NCI-H345 treated with DMSO at 0.1 percent for 48 hours (cell line): ENCODE data around the gene PUS7L.

Experiments
- DNase-seq: peaks from one replicate; lab custom pipeline; 2025; ENCODE audit not compliant: unreplicated experiment; lab: John Stamatoyannopoulos, UW

PUS7L gene, protein sequence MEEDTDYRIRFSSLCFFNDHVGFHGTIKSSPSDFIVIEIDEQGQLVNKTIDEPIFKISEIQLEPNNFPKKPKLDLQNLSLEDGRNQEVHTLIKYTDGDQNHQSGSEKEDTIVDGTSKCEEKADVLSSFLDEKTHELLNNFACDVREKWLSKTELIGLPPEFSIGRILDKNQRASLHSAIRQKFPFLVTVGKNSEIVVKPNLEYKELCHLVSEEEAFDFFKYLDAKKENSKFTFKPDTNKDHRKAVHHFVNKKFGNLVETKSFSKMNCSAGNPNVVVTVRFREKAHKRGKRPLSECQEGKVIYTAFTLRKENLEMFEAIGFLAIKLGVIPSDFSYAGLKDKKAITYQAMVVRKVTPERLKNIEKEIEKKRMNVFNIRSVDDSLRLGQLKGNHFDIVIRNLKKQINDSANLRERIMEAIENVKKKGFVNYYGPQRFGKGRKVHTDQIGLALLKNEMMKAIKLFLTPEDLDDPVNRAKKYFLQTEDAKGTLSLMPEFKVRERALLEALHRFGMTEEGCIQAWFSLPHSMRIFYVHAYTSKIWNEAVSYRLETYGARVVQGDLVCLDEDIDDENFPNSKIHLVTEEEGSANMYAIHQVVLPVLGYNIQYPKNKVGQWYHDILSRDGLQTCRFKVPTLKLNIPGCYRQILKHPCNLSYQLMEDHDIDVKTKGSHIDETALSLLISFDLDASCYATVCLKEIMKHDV

DNA sequence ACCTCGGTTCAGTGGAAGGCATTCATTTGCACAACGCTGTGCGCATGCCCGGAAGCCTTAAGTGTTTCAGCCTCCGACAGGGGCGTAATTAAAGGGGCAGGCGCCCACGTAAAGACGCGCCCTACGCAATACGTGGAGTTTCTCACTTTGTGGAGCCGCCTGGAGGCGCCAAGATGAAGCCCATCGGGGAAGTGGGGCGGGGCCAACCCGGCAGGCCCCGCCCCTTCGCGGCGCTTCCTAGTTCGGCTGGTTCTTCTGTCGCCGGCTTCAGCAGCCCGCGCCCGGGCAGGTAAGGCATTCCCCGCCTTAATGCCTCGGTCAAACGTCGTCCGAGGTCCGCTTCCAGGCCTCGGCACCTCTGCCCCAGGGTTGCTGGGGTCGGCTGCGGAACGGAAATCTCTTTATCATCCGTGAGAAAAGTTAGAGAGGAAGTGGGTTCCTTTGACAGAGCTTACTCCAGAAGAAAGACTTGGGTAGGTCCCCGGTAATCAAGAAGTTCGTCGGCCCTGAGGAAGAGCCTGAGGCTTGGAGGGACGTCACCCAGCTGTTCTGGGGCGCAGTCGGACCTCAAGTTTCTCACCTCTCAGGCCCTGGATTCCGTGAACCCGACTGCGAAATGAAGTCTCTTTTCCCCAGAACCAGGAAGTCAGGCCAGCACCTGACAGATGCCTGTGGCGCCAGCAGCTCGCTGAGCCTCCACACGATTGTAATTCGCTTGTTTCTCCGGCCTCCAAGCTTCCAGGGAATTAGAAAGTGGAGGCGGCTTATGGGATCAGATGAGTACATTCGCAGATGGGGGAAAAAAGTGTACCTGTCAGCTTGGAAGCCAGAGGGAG lies at the start of gene PUS7L, which contains the start of gene IRAK4:
Gene PUS7L, minus strand, starts transcription at position 63 of the 836 bp plus-strand sequence. CDS start 3,545 bp downstream, outside the sequence.
Gene IRAK4, plus strand, starts transcription at position 224 of the 836 bp plus-strand sequence. CDS start 9,161 bp downstream, outside the sequence.
- DNase-seq, result peak; percentile 9

DNA sequence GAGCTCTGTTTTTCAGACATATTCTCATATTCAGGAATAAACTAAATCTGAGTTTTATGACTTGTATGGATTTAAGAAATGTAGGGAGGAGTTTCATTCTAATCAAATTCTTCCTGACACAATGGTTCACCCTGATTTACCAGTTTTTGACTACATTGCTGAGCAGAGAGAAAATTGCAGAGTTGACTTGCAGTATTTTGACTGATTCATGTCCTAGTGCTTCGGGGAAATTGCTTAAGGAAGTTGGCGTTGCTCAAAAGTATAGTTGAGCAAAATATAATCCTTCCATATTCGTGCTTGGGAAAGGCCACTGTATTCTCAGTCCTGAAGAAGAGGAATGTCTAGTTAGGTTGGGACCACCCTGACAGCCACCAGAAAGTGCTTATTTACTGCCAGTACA lies 48.8 kb upstream of the PUS7L start:
- no peak for DNase-seq

DNA sequence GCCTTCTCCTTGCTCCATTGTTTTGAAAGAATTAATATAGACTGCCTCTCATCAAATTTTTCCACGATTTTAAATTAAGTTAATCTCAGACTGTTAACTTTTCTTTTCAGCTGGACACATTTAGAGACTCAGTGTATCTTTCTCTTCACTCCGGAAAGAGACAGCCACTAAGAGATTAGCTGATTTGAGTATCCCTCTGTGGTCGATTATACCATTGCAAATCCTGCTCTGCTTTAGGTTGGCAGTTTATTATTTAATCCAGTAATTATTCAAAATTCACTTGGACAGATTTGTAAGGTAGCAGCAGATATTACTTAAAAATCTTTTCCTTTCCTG lies 48.1 kb upstream of the PUS7L start:
- DNase-seq, result no peak

DNA sequence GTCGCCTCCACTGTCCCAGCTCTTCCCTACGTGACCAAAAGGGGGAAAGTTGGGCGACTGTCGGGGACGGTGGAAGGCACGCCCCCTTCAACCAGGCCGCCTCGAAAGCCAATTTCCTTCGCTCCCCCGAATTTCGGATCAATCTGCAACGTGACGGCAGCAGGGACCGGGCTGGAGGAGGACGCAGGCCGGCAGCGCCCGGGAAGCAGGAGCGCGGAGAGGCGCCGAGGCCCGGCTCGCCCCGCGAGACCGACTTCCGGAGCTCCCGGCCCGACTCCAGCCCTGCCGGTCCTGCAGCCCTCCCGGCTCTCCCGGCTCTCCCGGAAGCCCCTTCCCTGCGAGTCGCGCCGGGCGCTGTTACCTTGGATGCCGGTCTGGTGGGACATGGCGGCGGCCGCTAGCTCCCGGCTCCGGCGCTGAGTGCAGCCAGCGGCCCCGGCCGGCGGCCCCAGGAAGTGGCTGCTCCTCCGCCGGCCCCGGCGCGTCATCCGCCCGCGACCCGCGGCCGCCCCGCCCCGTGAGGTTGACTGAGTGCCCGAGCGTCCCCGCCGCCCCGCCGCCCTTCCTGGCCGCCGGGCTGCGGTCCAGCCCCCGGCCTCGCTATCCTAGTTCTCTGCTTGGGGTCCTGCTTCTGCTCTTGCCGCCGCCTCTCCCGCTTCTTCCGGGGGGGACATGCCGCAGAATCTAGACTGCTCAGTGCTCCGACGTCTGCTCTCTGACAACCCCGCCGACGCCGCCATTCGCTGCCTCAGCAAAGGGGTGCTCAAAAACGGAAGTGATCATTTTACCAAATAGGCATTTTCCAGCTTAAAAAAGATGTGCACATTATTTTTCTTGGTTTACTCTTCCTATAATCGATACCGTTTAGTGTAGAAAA lies 47.5 kb upstream of the PUS7L start, which contains the start of gene TWF1:
Gene TWF1, minus strand, starts transcription at position 458 of the 877 bp plus-strand sequence. Its CDS starts 72 bp downstream, at position 386.
- DNase-seq, result peak; percentile 8

DNA sequence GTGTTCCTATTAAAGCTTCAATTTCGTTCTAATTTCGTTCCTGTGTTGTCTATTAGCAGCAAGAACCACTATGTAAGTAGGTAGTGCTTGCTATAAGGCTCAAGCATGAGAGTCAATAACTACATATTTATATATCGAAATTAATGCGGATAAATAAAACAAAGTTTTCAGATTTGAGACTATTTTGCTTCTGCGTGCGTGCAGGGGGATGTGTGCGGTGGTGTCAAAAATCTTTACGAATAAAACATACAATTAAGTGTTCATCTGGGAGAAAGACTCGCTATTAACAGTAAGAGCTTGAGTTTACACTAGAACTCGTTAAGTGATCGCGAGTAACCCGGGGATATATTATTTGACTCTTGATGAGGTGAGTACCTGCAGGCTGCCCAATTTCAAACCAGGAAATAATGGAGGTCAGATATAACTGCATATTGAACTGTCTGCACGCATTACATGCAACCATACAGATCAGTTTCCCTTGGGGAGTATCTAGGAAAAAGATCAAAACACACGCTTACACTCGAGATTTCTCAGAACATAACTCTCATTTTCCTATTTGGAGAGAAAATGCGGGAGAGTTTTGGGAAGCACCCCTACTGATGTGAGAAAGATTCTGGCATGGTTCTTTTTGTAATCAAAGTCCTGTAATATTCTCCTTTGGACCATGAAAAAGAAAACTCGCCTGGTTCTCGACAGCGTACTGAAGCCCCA lies 46.7 kb upstream of the PUS7L start:
- no peak for DNase-seq

DNA sequence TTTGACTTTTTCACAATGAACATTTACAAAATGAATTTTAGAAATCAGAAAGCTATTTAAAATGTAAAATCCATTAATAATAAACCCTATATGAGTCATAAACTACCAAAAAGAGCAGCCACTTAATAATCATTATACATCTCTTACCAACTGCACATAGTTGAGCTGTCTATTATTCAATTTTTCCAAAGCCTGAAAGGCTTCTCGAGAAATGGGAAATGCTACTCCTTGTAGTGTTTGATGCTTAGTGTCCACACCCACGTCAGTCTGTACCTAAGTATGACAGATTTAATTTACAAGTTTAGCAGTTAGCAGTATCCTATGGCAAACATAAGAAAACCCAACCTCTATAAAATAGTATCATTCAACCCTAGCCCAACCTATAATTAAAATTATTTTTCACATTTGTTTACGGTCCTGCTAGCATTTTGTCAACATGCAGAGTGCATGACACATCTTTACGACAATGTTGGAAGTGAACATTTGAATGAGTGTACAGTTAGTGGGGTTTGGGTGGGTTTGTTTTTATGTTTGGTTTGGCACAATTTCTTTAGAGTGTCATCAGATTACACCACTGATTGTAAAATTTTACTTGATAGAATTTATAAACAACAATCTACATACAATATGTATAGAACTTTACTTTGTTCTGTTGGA lies 39.1 kb upstream of the PUS7L start:
- DNase-seq, result no peak

DNA sequence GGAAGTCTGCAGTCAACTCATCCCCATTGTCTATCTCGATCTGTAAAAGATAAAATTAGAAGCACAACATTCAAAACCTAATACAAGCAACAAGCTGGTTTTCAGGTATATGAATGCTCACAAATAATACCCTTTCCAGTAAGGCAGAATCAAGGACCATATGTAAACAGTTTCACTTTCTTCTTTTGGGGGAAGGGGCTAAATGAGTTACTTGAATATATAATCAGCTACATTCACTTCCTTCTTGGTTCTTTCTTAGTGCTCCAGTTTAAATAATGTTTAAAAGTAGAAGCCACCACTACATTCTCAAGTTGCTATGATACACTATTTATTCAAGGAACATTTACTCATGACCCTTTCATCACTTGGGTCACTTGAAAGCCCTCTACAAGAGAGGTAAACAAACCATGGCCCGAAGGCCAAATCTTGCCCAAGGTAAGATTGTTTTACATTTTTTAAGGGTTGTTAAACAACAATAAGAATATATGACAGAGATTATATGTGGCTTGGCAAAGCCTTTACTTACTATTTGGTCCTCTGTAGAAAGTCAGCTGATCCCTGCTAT lies 37.2 kb upstream of the PUS7L start:
- no peak for DNase-seq

DNA sequence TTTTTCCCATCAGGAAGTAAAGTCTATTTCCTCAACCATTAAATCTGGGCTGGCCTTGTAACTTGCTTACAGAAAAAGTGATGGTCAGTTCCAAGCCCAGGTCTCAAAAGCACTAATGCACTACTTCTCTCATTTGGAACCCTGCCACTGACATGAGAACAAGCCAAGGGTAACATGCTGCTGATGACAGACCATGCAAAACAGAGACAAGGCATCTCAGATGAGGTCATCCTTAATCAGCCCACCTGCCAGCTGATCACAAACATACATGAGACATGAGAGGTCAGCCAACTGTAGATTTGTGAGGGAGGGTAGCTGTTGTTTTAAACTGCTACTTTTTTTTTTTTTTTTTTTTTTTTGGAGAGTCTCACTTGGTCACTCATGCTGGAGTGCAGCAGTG lies 31.4 kb upstream of the PUS7L start:
- no peak for DNase-seq

DNA sequence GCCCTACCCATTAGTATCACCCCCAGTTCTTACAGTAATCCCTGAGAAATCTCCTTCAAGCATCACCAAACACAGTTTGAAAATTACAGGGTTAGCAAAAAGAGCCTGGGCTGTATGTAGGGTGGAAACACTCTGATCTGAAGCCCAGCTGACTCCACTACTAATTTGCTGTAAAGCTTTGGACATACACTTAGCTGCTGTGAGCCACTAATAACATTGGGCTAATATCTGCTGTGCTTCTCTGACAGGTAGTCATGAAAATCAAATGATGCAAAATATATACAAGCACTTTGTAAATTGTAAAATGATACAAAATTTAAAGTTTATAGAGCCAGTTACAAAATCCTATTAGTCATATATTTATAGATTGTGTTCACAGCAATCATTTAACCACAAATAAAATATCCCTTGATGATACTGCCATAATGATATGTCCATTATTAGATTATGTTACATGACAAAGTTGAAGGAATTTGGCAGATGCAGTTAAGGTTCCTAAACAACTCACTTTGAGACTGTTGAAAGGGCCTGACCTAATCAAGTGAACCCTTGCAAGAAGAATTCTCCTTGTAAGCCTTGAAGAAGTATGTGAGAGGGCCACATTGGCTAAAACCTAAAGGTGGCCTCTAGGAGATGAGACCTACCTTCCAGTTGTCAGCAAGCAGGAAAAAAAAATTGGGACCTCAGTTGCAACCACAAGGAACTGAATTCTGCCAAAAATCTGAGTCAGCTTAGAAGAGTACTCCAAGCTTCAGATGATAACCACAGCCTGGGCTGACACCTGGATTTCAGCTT lies 28.5 kb upstream of the PUS7L start:
- no peak for DNase-seq

DNA sequence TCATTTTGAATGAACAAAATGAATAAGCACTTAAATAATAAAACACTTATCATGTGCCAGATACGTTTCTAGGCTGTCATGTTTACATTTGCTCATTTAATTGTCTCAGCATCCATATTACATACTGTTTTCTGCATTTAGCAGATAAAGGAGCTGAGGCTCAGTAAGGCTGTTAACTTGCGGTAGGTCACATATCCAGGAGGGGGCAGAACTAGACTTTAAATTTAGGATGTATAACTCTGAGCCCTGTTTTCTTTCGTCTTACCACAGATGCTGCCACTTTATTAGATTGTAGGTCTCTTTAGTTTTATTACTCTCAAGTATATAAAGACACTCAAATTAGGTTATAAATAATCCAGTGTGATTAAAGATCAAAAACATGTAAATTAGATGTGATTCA lies 17.9 kb upstream of the PUS7L start:
- no peak for DNase-seq

DNA sequence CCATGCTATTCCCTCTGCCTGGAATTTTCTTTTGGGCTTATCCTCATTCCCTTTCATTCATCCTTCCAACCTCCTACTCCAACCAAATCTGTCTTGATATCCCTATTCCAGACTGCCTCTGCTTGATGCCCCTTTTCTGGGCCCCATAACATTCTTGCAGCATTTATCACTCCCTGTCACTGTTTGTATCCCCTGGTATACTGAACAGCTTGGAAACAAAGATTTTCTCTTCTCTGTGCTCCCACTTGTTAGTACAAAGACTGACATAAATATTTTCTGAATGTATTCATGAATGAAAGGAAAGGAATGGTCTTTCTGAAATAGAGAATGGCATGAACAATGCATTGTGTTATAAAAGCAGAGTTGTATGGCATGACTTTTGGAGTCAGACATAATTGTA lies 7.7 kb upstream of the PUS7L start:
- no peak for DNase-seq

DNA sequence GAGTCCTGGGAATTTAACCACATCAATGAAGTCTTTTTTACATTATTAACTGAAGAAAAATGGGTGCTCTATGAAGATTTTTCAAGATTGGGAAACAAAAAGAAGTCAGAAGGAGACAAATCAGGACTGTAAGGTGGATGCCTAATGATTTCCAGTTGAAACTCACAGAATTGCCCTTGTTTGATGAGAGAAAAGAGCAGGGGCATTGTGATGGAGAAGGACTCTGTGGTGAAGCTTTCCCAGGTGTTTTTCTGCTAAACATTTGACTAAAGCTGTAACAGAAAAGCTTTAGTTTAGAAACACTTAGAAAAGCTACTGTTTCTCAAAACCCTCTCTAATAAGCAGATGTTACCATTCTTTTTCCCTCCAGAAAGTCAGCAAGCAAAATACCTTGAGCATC lies 5.9 kb upstream of the PUS7L start:
- no peak for DNase-seq

DNA sequence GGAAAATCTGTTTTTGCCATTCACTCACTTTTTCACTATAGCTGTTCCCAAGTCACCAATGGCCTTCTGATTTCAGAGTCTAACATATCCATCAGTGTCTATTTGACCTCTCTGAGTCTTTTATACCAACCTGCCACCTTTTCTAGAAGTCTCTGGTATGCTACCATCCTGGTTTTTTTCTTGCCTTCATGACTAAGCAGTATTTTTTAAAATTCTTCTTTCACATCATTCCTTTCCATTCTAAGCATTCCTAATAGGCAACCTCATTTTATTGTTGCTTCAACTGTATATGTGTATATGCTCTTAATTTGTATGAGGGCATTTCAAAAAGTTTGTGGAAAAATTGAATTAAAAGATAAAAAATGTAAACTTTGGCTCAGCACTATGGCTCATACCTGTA lies 5.2 kb upstream of the PUS7L start:
- DNase-seq, result no peak

DNA sequence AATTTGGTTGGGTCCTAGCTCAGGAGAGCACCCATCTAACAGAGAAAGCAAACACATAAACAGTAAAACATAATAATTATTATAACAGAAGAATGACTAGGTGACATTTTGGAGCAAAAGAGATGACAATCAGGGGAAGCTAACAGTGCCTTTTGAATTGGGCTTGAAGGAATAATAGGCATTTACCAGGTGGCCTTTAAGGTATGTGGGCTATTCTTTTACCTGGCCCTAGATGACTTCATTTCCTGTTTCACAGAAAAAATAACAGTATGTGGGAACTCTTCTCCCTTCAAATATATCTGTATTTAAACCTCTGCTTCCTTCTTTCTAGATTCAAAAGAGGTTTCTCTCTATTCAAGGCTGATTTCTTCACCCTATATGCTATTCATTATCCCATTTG lies 4.0 kb upstream of the PUS7L start:
- no peak for DNase-seq

DNA sequence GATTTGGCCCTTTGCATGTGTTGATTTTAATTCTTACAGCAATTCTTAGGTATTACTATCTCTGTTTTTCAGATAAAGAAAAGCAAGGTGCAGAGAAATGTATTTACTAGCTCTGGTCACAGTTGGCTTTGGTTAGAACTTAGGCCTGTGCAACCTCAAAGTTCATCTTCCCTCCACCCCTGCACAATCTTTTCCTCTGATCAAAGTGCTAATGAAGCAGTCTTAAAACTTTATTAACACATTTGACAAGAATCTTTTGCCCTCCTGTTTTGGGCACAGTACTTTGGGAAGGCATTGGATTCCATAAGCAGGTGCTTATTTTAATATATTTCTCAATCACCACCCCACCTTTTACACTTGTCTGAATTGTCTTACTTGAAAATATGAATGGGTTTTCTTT lies 2.9 kb upstream of the PUS7L start:
- no peak for DNase-seq

DNA sequence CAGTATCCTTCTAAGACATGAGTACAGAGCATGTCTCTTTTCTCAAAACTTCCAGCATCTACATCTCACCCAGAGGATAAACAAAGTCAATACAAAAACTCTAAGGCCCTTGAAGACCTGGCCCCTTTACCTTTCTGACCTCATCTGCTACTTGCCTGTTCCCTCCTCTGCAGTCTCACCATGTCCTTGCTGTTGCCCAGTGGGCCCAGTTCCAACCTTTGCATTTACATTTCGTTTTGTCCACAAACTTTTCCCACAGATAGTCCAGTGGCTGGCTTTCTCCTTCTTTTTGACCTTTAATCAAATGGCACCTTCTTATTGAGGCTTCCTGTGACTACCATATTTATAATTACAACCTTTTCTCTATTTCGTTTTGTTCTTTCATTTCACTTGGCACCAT lies 1.8 kb upstream of the PUS7L start:
- DNase-seq, result no peak

DNA sequence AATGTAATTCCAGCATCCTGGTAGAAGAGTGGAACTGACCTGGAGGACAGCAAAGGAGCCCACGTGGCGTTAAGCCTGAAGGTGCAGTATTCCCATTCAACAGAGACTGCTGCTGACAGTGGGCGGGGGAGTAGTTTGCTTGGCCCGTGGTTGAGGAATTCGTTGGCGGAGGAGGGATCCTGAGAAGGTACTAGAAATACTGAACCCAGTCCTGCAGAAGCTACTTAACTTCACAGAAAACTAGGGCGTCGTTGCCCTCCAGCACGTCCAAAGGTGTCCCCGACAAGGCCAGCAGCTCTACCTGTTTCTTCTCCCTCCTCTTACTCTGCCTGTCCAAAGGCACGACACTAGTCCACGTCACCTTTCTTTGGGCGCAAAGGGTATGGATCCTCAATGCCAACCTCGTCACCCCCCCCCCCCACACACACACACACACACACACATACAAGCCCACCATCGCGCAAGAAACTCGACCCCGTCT lies 303 bp downstream of the PUS7L start:
- no peak for DNase-seq

DNA sequence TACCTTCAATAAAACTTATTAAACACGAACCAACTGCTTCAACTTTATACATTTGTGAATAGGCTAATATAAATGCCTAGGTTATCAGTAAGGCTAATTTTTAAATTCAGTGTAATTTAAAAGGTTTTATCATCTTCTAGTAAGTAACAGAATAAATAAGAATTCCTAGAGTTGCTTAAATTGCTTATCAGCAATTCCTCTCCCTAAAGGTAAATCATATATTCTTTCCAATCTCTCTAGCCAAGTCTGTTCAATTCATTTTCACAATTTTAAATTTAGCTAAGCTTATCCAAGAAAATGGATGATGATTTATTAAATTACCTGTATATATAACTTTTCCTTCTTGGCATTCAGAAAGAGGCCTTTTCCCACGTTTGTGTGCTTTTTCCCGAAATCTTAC lies 4.6 kb downstream of the PUS7L start:
- DNase-seq, result no peak
